ENCODE data around the gene C1orf174. TPM values are rescaled to one million over a fixed set of nuclear protein-coding genes. Genes with fewer than 3 reads are reported as not detected.

Gene C1orf174
- total RNA-seq, 1 experiment from 2014 or later: 70.9 TPM

GRCh38 chr1:3871451-3871805 is 28.6 kb downstream of the C1orf174 start:
- DNase-seq (no peak), ATAC-seq (peak; percentile 35; the same call in 1 of the 2 replicates)
- no peaks in the 10 kb centered on the region for H3K9me3 ChIP-seq (ENCODE audit: low read length)
- no peaks in the 10 kb centered on the region for H3K27me3 ChIP-seq (ENCODE audit: low read length)
- H2AFZ ChIP-seq (ENCODE audit: low read length): no peak overlapping the region
- H3K9me2 ChIP-seq (replicated peaks; ENCODE audit: low read length): no peaks in the 10 kb centered on the region
- intact Hi-C loops (cut with micrococcal nuclease): no loop called here
- no peak overlapping the region for H3K4me3 ChIP-seq (ENCODE audit: low read length)
- H3K36me3 ChIP-seq (ENCODE audit: low read depth, low read length): peaks cover 48% of the 10 kb centered on the region
- no peaks in the 10 kb centered on the region for H3K79me2 ChIP-seq (ENCODE audit: low read length)
- TF ChIP-seq CTCF (conservative IDR thresholded peaks at IDR 0.05; ENCODE audit: low read depth, low read length): no peak
- no peak for TF ChIP-seq EZH2phosphoT487 (IDR thresholded peaks at IDR 0.05; ENCODE audit: borderline replicate concordance, low read length)
- no peak for TF ChIP-seq EZH2 (IDR thresholded peaks at IDR 0.05; ENCODE audit: low read length, unreplicated experiment)
- no peak overlapping the region for H3K4me2 ChIP-seq (ENCODE audit: low read length)
- H3K27ac ChIP-seq (ENCODE audit: low read length): no peak overlapping the region
- peaks cover 5% of the 10 kb centered on the region; the same call in 1 of the 2 replicates for H3K4me1 ChIP-seq (ENCODE audit: insufficient read depth, low read length)
- no TSS peak for BruUV-seq (replicated peaks)
- H4K20me1 ChIP-seq (ENCODE audit: low read length): no peaks in the 10 kb centered on the region
- CTCF ChIA-PET: no interaction called here
- H3K9ac ChIP-seq (ENCODE audit: low read length): no peak overlapping the region
- no peaks in the 10 kb centered on the region for H3F3A ChIP-seq (ENCODE audit: low read length, unreplicated experiment)
- POLR2A ChIA-PET (ENCODE audit: unreplicated experiment): no interaction called here

- H4K20me1 ChIP-seq (ENCODE audit: low read length): no peaks in the 10 kb centered on the region
- no peak for TF ChIP-seq EZH2phosphoT487 (IDR thresholded peaks at IDR 0.05; ENCODE audit: borderline replicate concordance, low read length)
- no peak for TF ChIP-seq CTCF (conservative IDR thresholded peaks at IDR 0.05; ENCODE audit: low read depth, low read length)
- no peak for TF ChIP-seq EZH2 (IDR thresholded peaks at IDR 0.05; ENCODE audit: low read length, unreplicated experiment)
- no peaks in the 10 kb centered on the region for H3F3A ChIP-seq (ENCODE audit: low read length, unreplicated experiment)
- intact Hi-C loops (cut with micrococcal nuclease): no loop called here
- H3K9me2 ChIP-seq (replicated peaks; ENCODE audit: low read length): no peaks in the 10 kb centered on the region
- no peaks in the 10 kb centered on the region for H3K9me3 ChIP-seq (ENCODE audit: low read length)
- H3K27ac ChIP-seq (ENCODE audit: low read length): no peak overlapping the region
- H2AFZ ChIP-seq (ENCODE audit: low read length): no peak overlapping the region
- no peak overlapping the region for H3K4me2 ChIP-seq (ENCODE audit: low read length)
- CTCF ChIA-PET: no interaction called here
- peaks cover 9% of the 10 kb centered on the region; the same call in 1 of the 2 replicates for H3K4me1 ChIP-seq (ENCODE audit: insufficient read depth, low read length)
- H3K36me3 ChIP-seq (ENCODE audit: low read depth, low read length): peaks cover 43% of the 10 kb centered on the region
- POLR2A ChIA-PET (ENCODE audit: unreplicated experiment): no interaction called here
- H3K4me3 ChIP-seq (ENCODE audit: low read length): no peak overlapping the region
- H3K9ac ChIP-seq (ENCODE audit: low read length): no peak overlapping the region
- BruUV-seq (replicated peaks): no TSS peak
- H3K27me3 ChIP-seq (ENCODE audit: low read length): no peaks in the 10 kb centered on the region
- DNase-seq: no peak
- ATAC-seq: peak; percentile 34; the same call in 1 of the 2 replicates
- H3K79me2 ChIP-seq (ENCODE audit: low read length): no peaks in the 10 kb centered on the region
These were observed 30.2 kb downstream of the C1orf174 start for GRCh38 chr1:3869751-3870301.

GRCh38 chr1:3868464-3869006 is 31.5 kb downstream of the C1orf174 start:
- H2AFZ ChIP-seq (ENCODE audit: low read length): no peak overlapping the region
- no peaks in the 10 kb centered on the region for H3K9me3 ChIP-seq (ENCODE audit: low read length)
- no peaks in the 10 kb centered on the region for H3K9me2 ChIP-seq (replicated peaks; ENCODE audit: low read length)
- ChIA-PET CTCF (no interaction called here), POLR2A (ENCODE audit: unreplicated experiment) (no interaction called here)
- no peak overlapping the region for H3K4me3 ChIP-seq (ENCODE audit: low read length)
- peaks cover 17% of the 10 kb centered on the region for H3K4me1 ChIP-seq (ENCODE audit: insufficient read depth, low read length)
- no peak overlapping the region for H3K9ac ChIP-seq (ENCODE audit: low read length)
- no peak overlapping the region for H3K27ac ChIP-seq (ENCODE audit: low read length)
- H3F3A ChIP-seq (ENCODE audit: low read length, unreplicated experiment): no peaks in the 10 kb centered on the region
- H3K4me2 ChIP-seq (ENCODE audit: low read length): no peak overlapping the region
- DNase-seq (no peak), ATAC-seq (no peak)
- intact Hi-C loops (cut with micrococcal nuclease): no loop called here
- no TSS peak for BruUV-seq (replicated peaks)
- H3K79me2 ChIP-seq (ENCODE audit: low read length): no peaks in the 10 kb centered on the region
- TF ChIP-seq EZH2 (IDR thresholded peaks at IDR 0.05; ENCODE audit: low read length, unreplicated experiment) (no peak), EZH2phosphoT487 (IDR thresholded peaks at IDR 0.05; ENCODE audit: borderline replicate concordance, low read length) (no peak), CTCF (conservative IDR thresholded peaks at IDR 0.05; ENCODE audit: low read depth, low read length) (no peak)
- peaks cover 36% of the 10 kb centered on the region for H3K36me3 ChIP-seq (ENCODE audit: low read depth, low read length)
- no peaks in the 10 kb centered on the region for H4K20me1 ChIP-seq (ENCODE audit: low read length)
- H3K27me3 ChIP-seq (ENCODE audit: low read length): no peaks in the 10 kb centered on the region
